ENCODE data around the gene MRPS7. TPM values are rescaled to one million over a fixed set of nuclear protein-coding genes. Genes with fewer than 3 reads are reported as not detected.

MRPS7 gene
- total RNA-seq = 82.8 and 85.8 TPM in 2 replicates

DNA sequence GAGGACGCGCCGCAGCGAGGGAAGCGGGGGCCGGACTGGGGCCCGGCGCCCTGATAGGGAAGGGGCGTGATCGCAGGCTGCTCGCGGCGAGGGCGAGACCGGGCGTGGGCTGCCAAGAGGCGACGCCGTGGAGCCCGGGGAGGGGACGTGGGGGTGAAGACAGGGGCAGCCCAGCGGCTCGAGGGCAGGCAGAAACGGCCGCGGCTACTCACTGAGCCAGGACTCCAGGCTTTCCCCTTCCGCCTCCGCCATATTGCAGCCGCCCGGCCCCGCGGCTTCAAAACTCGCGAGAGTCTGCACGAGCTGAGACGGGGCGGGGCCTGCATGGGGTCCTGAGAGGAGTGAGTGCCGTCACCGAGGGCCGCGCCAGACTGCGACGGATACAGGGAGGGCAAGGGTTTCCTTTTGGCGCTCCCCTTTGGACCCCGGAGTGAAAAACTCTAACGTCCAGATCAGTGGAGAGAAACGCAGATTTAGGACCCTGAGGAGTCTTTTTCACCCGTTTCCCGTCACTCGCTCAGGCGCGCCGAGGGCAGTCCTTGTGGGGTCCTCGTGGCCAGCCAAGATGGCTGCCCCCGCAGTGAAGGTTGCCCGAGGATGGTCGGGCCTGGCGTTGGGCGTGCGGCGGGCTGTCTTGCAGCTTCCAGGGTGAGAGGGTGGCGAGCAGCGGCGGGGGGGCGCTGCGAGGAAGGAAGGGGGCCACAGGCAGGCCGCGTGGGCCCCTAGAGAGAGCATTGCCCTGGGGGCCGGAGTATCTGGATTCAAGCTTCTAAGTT lies at the start of gene MRPS7, which contains the start of gene GGA3:
MRPS7 (plus strand) TSS at position 544 of the 776 bp plus-strand sequence; CDS start at position 566, 22 bp downstream.
GGA3 (minus strand) TSS at position 271 of the 776 bp plus-strand sequence; CDS start at position 252, 19 bp downstream.

DNA sequence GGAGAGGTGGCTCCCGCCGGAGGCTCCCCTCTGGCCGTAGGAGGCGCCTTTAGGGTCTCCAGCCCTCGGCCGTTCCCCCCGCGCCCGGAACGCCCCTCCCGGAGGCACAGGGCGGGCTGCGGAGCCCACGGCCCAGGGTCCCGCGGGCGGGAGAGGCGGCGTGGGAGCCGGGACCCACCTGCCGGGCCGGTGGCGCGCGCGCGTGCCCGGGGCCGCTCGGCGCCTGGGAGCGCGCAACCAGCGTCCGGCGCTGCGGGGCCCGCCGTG lies 9.2 kb downstream of the MRPS7 start, which contains the start of gene MIF4GD:
MIF4GD (minus strand) TSS at position 266 of the 267 bp plus-strand sequence. CDS start 1,036 bp downstream, outside the sequence.

DNA sequence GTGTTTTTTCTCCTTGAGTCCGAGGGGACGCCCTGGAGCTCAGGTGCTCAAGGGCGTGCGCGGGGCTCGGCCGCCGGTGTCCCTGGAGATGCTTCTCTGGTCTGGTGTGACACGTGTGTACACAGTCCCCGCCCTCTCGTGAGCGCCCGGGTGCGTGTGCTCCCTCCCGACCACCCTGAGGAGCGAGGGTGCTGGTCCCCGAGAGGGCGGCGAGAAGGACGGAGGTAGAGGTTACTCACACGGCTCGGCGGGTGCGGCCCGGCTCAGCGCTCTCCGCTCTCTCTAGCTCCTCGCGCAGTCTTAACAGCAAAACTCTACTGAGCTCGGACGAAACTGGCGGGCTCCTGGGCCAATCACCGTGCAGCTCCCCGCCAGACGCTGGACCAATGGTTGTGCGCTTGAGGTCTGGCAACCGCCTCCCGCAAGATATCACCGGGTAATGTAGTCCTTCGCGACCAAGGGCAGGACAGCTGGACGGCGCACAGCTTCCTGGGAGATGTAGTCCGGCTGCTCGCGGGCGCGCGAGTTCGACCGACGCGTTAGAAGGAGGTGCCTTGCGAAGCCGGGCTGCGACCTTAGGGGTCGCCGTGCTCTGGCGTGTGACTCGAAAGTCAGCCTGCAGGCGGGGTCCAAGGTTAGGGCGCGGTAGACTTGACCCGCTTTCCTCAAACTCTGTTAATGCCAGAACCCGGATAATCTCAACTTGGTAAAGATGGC lies 27.6 kb downstream of the MRPS7 start, which contains the start of gene SLC25A19:
SLC25A19 (minus strand) TSS at position 319 of the 717 bp plus-strand sequence. CDS start 2,669 bp downstream, outside the sequence.

Other genes with a start within 250 kb of the MRPS7 start
- 45.1 and 46.4 TPM in 2 replicates for gene MRPL58, start 249.2 kb upstream of the MRPS7 start, total RNA-seq
- 221 and 285 TPM in 2 replicates for gene ATP5PD, start 214.9 kb upstream of the MRPS7 start, total RNA-seq
- gene KCTD2, start 214.7 kb upstream of the MRPS7 start, total RNA-seq = 10.1 and 13.2 TPM in 2 replicates
- 8.8 and 16.9 TPM in 2 replicates for gene SLC16A5, start 173.9 kb upstream of the MRPS7 start, total RNA-seq
- 1.6 and 2.0 TPM in 2 replicates for gene ARMC7, start 151.9 kb upstream of the MRPS7 start, total RNA-seq
- gene NT5C, start 130.1 kb upstream of the MRPS7 start, total RNA-seq = 28.1 and 57.2 TPM in 2 replicates
- 225 and 262 TPM in 2 replicates for gene JPT1, start 107.4 kb upstream of the MRPS7 start, total RNA-seq
- gene SUMO2, start 78.9 kb upstream of the MRPS7 start, total RNA-seq = 137 and 147 TPM in 2 replicates
- 42.9 and 45.9 TPM in 2 replicates for gene NUP85, start 56.2 kb upstream of the MRPS7 start, total RNA-seq
- 8.4 and 10.6 TPM in 2 replicates for gene GGA3, start 273 bp upstream of the MRPS7 start, total RNA-seq
- gene MIF4GD, start 9.4 kb downstream of the MRPS7 start, total RNA-seq = 10.4 and 13.4 TPM in 2 replicates
- gene SLC25A19, start 27.6 kb downstream of the MRPS7 start, total RNA-seq = 12.3 and 17.6 TPM in 2 replicates
- gene GRB2, start 143.8 kb downstream of the MRPS7 start, total RNA-seq = 81.9 and 101 TPM in 2 replicates
- 18.2 TPM in 2 replicates for gene TMEM94, start 194.8 kb downstream of the MRPS7 start, total RNA-seq